ENCODE results near the gene DPP6.

DNA sequence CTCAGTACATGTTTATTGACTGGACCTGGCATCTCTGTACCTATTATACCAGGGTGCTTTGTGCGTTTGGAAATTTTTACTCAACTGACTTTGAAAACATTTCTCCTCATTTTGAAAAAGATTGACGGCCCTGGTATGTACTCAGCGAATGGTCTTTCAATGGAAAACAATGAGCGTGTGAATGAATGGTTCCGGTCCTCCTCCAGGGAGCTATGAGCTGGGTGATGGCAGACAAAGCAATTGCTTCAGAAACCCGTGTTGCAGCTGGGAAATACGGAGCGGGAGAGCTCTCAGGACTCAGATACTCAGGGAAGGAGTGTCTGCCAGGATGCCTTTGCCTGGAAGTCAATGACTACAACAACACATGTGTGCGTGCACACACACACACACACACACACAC, 824.8 kb downstream of the DPP6 start:
- TF ChIP-seq, protein P1, sequence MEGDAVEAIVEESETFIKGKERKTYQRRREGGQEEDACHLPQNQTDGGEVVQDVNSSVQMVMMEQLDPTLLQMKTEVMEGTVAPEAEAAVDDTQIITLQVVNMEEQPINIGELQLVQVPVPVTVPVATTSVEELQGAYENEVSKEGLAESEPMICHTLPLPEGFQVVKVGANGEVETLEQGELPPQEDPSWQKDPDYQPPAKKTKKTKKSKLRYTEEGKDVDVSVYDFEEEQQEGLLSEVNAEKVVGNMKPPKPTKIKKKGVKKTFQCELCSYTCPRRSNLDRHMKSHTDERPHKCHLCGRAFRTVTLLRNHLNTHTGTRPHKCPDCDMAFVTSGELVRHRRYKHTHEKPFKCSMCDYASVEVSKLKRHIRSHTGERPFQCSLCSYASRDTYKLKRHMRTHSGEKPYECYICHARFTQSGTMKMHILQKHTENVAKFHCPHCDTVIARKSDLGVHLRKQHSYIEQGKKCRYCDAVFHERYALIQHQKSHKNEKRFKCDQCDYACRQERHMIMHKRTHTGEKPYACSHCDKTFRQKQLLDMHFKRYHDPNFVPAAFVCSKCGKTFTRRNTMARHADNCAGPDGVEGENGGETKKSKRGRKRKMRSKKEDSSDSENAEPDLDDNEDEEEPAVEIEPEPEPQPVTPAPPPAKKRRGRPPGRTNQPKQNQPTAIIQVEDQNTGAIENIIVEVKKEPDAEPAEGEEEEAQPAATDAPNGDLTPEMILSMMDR (conservative IDR thresholded peaks at IDR 0.05; ENCODE audit: low read depth in 2 of 2): no peak
- TF ChIP-seq NANOG (IDR thresholded peaks at IDR 0.05; ENCODE audit: borderline replicate concordance): no peak
- TF ChIP-seq JUNB (IDR thresholded peaks at IDR 0.05; ENCODE audit: unreplicated experiment): no peak
- no peak for TF ChIP-seq EZH2phosphoT487 (IDR thresholded peaks at IDR 0.05; ENCODE audit: unreplicated experiment)
- no peak for TF ChIP-seq EZH2 (IDR thresholded peaks at IDR 0.05; ENCODE audit: low read depth, unreplicated experiment)
